Measurements from ENCODE around the gene TBPL1. TPM values are rescaled to one million over a fixed set of nuclear protein-coding genes. Genes with fewer than 3 reads are reported as not detected.

Gene TBPL1
- total and polyA plus RNA-seq, 9 of the 15 experiments (the other 6 are each of a cell fraction or from before 2014, with no cell fraction given) = 78.1 to 152 (median 107) TPM

DNA sequence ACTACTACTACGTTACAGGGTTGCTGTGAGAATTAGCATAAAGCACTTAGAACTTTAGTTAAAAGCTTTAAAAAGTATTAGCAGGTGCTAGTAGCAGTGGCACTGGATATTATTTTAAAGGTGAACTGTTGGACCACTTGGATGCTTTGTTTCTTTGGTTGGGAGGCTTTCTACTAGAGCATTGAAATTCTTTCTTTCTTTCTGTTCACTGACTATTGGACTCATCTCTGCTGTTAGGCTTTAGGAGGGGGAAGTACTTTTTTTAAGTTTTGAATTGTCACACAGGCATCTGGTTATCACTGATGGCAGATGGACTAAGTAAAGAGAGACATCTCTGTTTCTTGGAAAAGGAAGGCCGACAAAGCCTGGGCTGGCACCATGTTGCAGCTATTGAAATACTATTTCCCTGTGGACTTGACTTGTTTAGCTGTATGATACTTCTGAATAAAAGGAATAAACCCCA lies 4.8 kb downstream of the TBPL1 start (continued):
- peak; percentile 51; the same call in 1 of the 2 replicates for TF ChIP-seq MAFF (IDR thresholded peaks at IDR 0.05; ENCODE audit: low read length)
- TF ChIP-seq, protein P1, sequence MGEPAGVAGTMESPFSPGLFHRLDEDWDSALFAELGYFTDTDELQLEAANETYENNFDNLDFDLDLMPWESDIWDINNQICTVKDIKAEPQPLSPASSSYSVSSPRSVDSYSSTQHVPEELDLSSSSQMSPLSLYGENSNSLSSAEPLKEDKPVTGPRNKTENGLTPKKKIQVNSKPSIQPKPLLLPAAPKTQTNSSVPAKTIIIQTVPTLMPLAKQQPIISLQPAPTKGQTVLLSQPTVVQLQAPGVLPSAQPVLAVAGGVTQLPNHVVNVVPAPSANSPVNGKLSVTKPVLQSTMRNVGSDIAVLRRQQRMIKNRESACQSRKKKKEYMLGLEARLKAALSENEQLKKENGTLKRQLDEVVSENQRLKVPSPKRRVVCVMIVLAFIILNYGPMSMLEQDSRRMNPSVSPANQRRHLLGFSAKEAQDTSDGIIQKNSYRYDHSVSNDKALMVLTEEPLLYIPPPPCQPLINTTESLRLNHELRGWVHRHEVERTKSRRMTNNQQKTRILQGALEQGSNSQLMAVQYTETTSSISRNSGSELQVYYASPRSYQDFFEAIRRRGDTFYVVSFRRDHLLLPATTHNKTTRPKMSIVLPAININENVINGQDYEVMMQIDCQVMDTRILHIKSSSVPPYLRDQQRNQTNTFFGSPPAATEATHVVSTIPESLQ (CRISPR knock-in tag; IDR thresholded peaks at IDR 0.05) = no peak
- no peak for TF ChIP-seq KLF10 (CRISPR knock-in tag; IDR thresholded peaks at IDR 0.05)
- TF ChIP-seq, protein P2, sequence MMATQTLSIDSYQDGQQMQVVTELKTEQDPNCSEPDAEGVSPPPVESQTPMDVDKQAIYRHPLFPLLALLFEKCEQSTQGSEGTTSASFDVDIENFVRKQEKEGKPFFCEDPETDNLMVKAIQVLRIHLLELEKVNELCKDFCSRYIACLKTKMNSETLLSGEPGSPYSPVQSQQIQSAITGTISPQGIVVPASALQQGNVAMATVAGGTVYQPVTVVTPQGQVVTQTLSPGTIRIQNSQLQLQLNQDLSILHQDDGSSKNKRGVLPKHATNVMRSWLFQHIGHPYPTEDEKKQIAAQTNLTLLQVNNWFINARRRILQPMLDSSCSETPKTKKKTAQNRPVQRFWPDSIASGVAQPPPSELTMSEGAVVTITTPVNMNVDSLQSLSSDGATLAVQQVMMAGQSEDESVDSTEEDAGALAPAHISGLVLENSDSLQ (IDR thresholded peaks at IDR 0.05) = peak; percentile 44; the same call in 1 of the 2 replicates
- peak; percentile 94 for TF ChIP-seq SOX6 (IDR thresholded peaks at IDR 0.05)
- TF ChIP-seq, protein P3, sequence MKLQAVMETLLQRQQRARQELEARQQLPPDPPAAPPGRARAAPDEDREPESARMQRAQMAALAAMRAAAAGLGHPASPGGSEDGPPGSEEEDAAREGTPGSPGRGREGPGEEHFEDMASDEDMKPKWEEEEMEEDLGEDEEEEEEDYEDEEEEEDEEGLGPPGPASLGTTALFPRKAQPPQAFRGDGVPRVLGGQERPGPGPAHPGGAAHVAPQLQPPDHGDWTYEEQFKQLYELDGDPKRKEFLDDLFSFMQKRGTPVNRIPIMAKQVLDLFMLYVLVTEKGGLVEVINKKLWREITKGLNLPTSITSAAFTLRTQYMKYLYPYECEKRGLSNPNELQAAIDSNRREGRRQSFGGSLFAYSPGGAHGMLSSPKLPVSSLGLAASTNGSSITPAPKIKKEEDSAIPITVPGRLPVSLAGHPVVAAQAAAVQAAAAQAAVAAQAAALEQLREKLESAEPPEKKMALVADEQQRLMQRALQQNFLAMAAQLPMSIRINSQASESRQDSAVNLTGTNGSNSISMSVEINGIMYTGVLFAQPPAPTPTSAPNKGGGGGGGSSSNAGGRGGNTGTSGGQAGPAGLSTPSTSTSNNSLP (IDR thresholded peaks at IDR 0.05; ENCODE audit: borderline replicate concordance, low read depth, low read length) = peak; percentile 84
- no peak for TF ChIP-seq RBM25 (IDR thresholded peaks at IDR 0.05; ENCODE audit: low read depth, low read length, severe bottlenecking)
- TF ChIP-seq PTBP1 (IDR thresholded peaks at IDR 0.05; ENCODE audit: low read depth, low read length) = no peak
- TF ChIP-seq ZNF140 (CRISPR knock-in tag; IDR thresholded peaks at IDR 0.05) = no peak
- TF ChIP-seq MAFK (IDR thresholded peaks at IDR 0.05; ENCODE audit: low read length) = 0 out of 2 replicates have a peak, but pooled peaks have one; percentile 17
- no peak for TF ChIP-seq SLC30A9 (CRISPR knock-in tag; IDR thresholded peaks at IDR 0.05)
- no peak for TF ChIP-seq TAF7 (tag; IDR thresholded peaks at IDR 0.05)
- TF ChIP-seq KAT7 (CRISPR knock-in tag; IDR thresholded peaks at IDR 0.05; ENCODE audit: borderline replicate concordance) = no peak
- TF ChIP-seq RCOR1 (IDR thresholded peaks at IDR 0.05; ENCODE audit: borderline replicate concordance in 1 of 2, low read depth in 2 of 2, low read length in 2 of 2) = peak; percentile 55 to 93; a peak in 3 of 4 replicates
- TF ChIP-seq, protein P4, sequence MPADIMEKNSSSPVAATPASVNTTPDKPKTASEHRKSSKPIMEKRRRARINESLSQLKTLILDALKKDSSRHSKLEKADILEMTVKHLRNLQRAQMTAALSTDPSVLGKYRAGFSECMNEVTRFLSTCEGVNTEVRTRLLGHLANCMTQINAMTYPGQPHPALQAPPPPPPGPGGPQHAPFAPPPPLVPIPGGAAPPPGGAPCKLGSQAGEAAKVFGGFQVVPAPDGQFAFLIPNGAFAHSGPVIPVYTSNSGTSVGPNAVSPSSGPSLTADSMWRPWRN (IDR thresholded peaks at IDR 0.05; ENCODE audit: low read depth) = peak; percentile 33; the same call in 1 of the 2 replicates
- no peak; a peak in 1 of 4 replicates for TF ChIP-seq RAD21 (CRISPR knock-in tag; conservative IDR thresholded peaks at IDR 0.05 in 1 of 2, IDR thresholded peaks at IDR 0.05 in 1 of 2)
- TF ChIP-seq LARP7 (IDR thresholded peaks at IDR 0.05) = no peak
- TF ChIP-seq ZNF561 (CRISPR knock-in tag; conservative IDR thresholded peaks at IDR 0.05) = no peak
- no peak for TF ChIP-seq ZBTB1 (CRISPR knock-in tag; IDR thresholded peaks at IDR 0.05; ENCODE audit: borderline replicate concordance, low read depth)
- no peak for TF ChIP-seq ZNF717 (CRISPR knock-in tag; IDR thresholded peaks at IDR 0.05)
- TF ChIP-seq ELF1 (tag; IDR thresholded peaks at IDR 0.05) = no peak
- no peak for TF ChIP-seq KLF13 (tag; IDR thresholded peaks at IDR 0.05; ENCODE audit: borderline replicate concordance, low read depth)
- peak; percentile 72 for TF ChIP-seq ATF7 (IDR thresholded peaks at IDR 0.05)
- TF ChIP-seq ZBED1 (IDR thresholded peaks at IDR 0.05) = no peak
- TF ChIP-seq, protein P5, sequence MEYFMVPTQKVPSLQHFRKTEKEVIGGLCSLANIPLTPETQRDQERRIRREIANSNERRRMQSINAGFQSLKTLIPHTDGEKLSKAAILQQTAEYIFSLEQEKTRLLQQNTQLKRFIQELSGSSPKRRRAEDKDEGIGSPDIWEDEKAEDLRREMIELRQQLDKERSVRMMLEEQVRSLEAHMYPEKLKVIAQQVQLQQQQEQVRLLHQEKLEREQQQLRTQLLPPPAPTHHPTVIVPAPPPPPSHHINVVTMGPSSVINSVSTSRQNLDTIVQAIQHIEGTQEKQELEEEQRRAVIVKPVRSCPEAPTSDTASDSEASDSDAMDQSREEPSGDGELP (CRISPR knock-in tag; IDR thresholded peaks at IDR 0.05; ENCODE audit: borderline replicate concordance) = no peak

All from K562 (cell line).